Measurements from ENCODE around the gene NXPE1. TPM values are rescaled to one million over a fixed set of nuclear protein-coding genes. Genes with fewer than 3 reads are reported as not detected.

Gene NXPE1
- polyA plus RNA-seq, 1 of the 3 experiments (the other 2 are of a cell fraction): not detected

- H2AFZ ChIP-seq (ENCODE audit: low read depth): no peak overlapping the region
- H4K20me1 ChIP-seq (ENCODE audit: insufficient read depth): no peaks in the 10 kb centered on the region
- H3K79me2 ChIP-seq (ENCODE audit: insufficient read depth): no peaks in the 10 kb centered on the region
- H3K9me2 ChIP-seq: no peaks in the 10 kb centered on the region
- no peaks in the 10 kb centered on the region for H3K27me3 ChIP-seq (ENCODE audit: insufficient read depth)
- H3K4me1 ChIP-seq (ENCODE audit: control insufficient read depth in 1 of 2, insufficient read depth in 2 of 2, low read depth in 1 of 2, low read length in 1 of 2): 0 out of 4 replicates have a peak, but pooled peaks cover 0 to 5% of the 10 kb centered on the region in 2 experiments
- TF ChIP-seq, protein P1, sequence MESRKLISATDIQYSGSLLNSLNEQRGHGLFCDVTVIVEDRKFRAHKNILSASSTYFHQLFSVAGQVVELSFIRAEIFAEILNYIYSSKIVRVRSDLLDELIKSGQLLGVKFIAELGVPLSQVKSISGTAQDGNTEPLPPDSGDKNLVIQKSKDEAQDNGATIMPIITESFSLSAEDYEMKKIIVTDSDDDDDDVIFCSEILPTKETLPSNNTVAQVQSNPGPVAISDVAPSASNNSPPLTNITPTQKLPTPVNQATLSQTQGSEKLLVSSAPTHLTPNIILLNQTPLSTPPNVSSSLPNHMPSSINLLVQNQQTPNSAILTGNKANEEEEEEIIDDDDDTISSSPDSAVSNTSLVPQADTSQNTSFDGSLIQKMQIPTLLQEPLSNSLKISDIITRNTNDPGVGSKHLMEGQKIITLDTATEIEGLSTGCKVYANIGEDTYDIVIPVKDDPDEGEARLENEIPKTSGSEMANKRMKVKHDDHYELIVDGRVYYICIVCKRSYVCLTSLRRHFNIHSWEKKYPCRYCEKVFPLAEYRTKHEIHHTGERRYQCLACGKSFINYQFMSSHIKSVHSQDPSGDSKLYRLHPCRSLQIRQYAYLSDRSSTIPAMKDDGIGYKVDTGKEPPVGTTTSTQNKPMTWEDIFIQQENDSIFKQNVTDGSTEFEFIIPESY (IDR thresholded peaks at IDR 0.05; ENCODE audit: borderline replicate concordance, low read depth): no peak
- TF ChIP-seq NFIC (IDR thresholded peaks at IDR 0.05; ENCODE audit: borderline replicate concordance) (no peak), FOSL2 (IDR thresholded peaks at IDR 0.05; ENCODE audit: borderline replicate concordance, low read depth) (no peak)
- H3K36me3 ChIP-seq (replicated peaks in 1 of 2; ENCODE audit: control insufficient read depth in 1 of 2, insufficient read depth in 2 of 2, low read length in 1 of 2): no peaks in the 10 kb centered on the region
- WGBS (ENCODE audit: low lambda C conversion rate): 46% methylated on average over 3 of the region's 3 CpGs
- no peak overlapping the region for H3K27ac ChIP-seq (ENCODE audit: low read depth in 2 of 2, low read length in 1 of 2)
- CTCF ChIA-PET: no interaction called here
- no peak overlapping the region for H3K4me3 ChIP-seq (ENCODE audit: low read depth in 2 of 2, low read length in 1 of 2)
- no peak for DNase-seq
- H3F3A ChIP-seq (replicated peaks; ENCODE audit: insufficient read depth): no peaks in the 10 kb centered on the region
- H3K9ac ChIP-seq: no peak overlapping the region
- POLR2A ChIA-PET: no interaction called here
- H3K9me3 ChIP-seq: no peaks in the 10 kb centered on the region
- no peak overlapping the region for H3K4me2 ChIP-seq
These were observed 62.8 kb downstream of the NXPE1 start for GRCh38 chr11:114496915-114497314.

GRCh38 chr11:114483929-114484328 is 75.8 kb downstream of the NXPE1 start:
- Histone ChIP-seq H3K9me3 (no peaks in the 10 kb centered on the region), H3K27ac (ENCODE audit: low read depth in 2 of 2, low read length in 1 of 2) (no peak overlapping the region), H3K9me2 (no peaks in the 10 kb centered on the region), H3K4me1 (ENCODE audit: control insufficient read depth in 1 of 2, insufficient read depth in 2 of 2, low read depth in 1 of 2, low read length in 1 of 2) (peaks cover 0 to 4% of the 10 kb centered on the region in 2 experiments; a peak in 1 of 4 replicates), H4K20me1 (ENCODE audit: insufficient read depth) (no peaks in the 10 kb centered on the region), H3K4me2 (no peak overlapping the region), H3K27me3 (ENCODE audit: insufficient read depth) (no peaks in the 10 kb centered on the region), H3F3A (replicated peaks; ENCODE audit: insufficient read depth) (no peaks in the 10 kb centered on the region), H2AFZ (ENCODE audit: low read depth) (no peak overlapping the region), H3K4me3 (ENCODE audit: low read depth in 2 of 2, low read length in 1 of 2) (no peak overlapping the region), H3K9ac (no peak overlapping the region), H3K79me2 (ENCODE audit: insufficient read depth) (no peaks in the 10 kb centered on the region), H3K36me3 (replicated peaks in 1 of 2; ENCODE audit: control insufficient read depth in 1 of 2, insufficient read depth in 2 of 2, low read length in 1 of 2) (no peaks in the 10 kb centered on the region)
- WGBS (ENCODE audit: low lambda C conversion rate): 77% methylated on average over 2 of the region's 2 CpGs
- TF ChIP-seq IRF3 (IDR thresholded peaks at IDR 0.05; ENCODE audit: low read depth, low read length) (no peak), EP300 (IDR thresholded peaks at IDR 0.05; ENCODE audit: borderline replicate concordance in 1 of 2, low read depth in 1 of 2, low read length in 1 of 2) (no peak), TEAD4 (IDR thresholded peaks at IDR 0.05; ENCODE audit: borderline replicate concordance, insufficient read depth) (no peak), RXRA (IDR thresholded peaks at IDR 0.05; ENCODE audit: borderline replicate concordance, low read depth) (no peak), TCF12 (IDR thresholded peaks at IDR 0.05) (no peak), CHD2 (IDR thresholded peaks at IDR 0.05; ENCODE audit: low read length, partially characterized antibody) (no peak), YY1 (IDR thresholded peaks at IDR 0.05; ENCODE audit: low read depth) (no peak), SMC3 (IDR thresholded peaks at IDR 0.05; ENCODE audit: low read depth, low read length) (no peak), FOXJ3 (CRISPR knock-in tag; IDR thresholded peaks at IDR 0.05) (no peak), EZH2phosphoT487 (IDR thresholded peaks at IDR 0.05; ENCODE audit: borderline replicate concordance, low read depth) (no peak)
- no peak for DNase-seq
- ChIA-PET POLR2A (no interaction called here), CTCF (no interaction called here)
